Umbilical cord (tissue), 2 donors: Measurements from ENCODE around the gene LPCAT3. TPM values are rescaled to one million over a fixed set of nuclear protein-coding genes. Genes with fewer than 3 reads are reported as not detected.
"Not testable (repeated sequence)": the region's sequence is repeated elsewhere in the genome, so short reads cannot be mapped to it uniquely, and the experiment has no call there.

ENCODE experiments used
- DNase-seq: peaks from one replicate; pipeline ENCODE4 v3.0.0-alpha.2; 2015; ENCODE audit warnings: low spot score
- total RNA-seq: library from RNA; depleted of rRNA; stranded (reverse); fragments of >200 nt; gene quantifications from one replicate; pipeline ENCODE4 v1.2.3, GENCODE V29; 2014; ENCODE audit warnings: low replicate concordance; ENCODE audit not compliant: insufficient read depth

The LPCAT3 gene
- total RNA-seq, 1 donor from 2014 or later: 4.8 TPM

DNA sequence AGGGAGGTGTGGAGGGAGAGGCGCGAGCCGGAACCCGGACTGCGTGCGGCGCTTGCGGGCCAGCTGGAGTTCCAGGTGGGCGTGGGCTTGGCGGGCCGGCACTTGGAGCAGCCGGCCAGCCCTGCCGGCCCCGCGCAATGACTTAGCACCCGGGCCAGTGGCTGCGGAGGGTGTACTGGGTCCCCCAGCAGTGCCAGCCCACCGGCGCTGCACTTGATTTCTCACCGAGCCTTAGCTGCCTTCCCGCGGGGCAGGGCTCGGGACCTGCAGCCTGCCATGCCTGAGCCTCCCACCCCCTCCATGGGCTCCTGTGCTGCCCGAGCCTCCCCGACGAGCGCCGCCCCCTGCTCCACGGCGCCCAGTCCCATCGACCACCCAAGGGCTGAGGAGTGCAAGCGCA is 19.1 kb upstream of the LPCAT3 start:
- DNase-seq: not testable (repeated sequence)

DNA sequence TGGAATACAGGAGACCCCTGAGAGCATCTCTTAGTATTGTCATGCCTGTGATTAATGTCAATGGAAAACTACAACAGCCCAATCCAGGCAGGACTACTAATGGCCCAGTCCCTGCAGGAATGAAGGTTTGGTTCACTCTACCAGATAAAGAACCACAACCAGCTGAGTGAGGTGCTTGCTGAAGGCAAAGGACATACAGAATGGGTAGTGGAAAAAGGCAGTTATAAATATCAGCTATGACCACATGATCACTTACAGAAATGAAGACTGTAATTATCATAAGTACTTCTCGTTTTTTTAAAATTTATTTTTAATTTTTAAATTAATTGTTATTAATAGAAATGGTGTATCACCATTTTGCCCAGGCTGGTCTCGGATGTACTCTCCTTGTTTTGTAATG is 17.2 kb upstream of the LPCAT3 start:
- DNase-seq: no peak

DNA sequence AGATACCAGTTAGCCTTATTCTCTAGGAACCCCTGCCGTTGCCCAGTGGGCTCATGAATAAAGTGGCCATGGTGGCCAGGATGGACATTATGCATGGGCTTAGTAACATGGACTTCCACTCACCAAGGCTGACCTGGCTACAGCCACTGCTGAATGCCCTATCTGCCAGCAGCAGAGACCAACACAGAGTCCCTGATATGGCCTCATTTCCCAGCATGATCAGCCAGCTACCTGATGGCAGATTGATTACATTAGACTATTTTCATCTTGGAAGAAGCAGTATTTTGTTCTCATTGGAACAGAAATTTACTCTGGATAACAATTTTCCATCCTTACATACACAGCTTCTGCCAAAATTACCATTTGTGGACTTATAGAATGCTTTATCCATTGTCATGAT is 16.2 kb upstream of the LPCAT3 start:
- DNase-seq: no peak

DNA sequence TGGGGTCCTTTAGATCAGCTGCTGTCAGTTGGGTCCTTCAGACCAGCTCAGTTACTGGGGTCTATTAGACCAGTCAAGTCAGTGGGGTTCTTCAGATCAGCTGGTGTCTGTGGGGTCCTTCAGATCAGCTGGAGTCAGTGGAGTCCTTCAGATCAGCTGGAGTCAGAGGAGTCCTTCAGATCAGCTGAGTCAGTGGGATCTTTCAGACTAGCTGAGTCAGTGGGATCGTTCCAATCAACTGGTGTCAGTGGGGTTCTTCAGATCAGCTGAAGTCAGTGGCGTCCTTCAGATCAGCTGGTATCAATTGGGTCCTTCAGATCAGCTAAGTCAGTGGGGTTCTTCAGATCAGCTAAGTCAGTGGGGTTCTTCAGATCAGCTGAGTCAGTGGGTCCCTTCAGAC is 14.7 kb upstream of the LPCAT3 start:
- DNase-seq: no peak

DNA sequence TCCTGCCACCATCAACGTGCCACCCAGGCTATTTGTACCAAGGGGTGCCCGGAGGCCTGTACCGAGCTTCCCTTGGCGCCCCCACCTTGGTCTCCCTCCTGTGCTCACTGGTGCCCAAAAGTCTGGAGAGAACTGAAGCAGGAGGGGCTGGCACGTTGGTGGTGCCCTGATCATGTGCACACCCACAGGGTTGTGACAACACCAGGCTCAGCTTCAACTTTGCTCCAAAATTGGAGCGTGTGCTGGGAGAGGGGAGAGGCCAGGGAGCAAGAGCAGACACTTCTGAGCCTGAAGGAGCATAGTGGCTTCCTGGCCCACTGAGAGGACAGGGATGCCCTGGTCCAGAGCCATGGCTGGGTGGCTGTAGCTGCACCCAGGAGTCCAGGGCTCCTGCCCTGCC is 13.0 kb upstream of the LPCAT3 start:
- DNase-seq: no peak

DNA sequence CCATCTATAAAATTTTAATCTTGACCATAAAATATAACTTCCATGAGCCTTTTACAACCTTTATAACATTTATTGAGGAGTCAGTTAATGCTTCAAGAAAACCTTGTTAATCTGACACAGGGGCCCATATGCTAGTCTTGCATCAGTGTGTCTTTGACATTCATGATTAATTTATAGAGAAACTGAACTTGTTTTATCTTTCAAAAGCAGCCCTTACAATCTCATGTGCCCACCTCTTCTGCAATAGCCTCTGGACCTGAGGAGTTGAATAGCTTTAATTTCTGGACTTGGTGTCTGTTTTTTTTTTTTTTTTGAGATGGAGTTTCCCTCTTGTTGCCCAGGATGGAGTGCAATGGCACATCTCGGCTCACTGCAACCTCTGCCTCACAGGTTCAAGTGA is 8.6 kb upstream of the LPCAT3 start:
- DNase-seq: no peak

DNA sequence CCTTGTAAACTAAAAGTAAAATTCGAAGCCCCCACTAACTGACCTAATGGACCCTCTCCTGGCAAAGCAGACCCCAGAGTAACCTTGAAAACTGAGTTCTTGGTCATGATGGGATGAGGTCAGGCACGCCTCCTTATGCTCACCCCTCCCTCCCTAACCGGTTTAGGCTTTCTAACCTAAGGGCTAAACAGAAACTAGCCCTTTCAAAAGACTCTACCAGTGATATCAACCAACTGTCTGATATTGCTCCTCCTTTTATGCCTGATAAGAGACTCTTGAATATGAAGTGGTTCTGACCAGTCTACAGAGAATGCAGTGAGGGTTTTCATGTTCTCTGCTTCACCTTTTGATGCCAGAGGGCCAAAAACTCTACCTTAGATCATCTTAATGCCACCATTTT is 4.8 kb upstream of the LPCAT3 start:
- no peak for DNase-seq

GRCh38 chr12:7021956-7022355 is 3.7 kb upstream of the LPCAT3 start:
- no peak for DNase-seq

DNA sequence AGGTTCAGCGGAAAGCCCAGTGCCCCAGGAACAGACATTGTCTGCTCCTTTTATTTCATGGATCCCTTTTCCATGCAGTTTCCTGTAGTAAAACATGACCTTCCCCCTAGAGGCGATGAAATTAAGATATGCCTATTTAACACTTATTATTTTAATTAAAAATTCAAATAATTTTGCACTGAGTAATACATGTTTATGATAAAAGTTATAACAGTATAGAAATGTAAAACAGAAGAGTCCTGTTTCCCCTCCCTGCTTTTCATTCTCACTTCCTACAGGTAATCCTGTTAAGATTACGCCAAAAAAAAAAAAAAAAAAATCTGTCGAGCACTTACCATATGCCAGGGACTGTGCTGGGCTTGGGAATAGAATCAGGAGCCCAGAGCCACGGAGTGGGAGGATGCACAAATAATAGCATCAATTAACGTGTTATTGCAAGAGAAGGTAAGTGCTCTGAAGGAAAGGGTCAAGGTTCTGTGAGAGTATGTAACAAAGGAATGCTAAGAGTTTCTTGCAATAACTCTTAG is 830 bp upstream of the LPCAT3 start:
- no peak for DNase-seq

DNA sequence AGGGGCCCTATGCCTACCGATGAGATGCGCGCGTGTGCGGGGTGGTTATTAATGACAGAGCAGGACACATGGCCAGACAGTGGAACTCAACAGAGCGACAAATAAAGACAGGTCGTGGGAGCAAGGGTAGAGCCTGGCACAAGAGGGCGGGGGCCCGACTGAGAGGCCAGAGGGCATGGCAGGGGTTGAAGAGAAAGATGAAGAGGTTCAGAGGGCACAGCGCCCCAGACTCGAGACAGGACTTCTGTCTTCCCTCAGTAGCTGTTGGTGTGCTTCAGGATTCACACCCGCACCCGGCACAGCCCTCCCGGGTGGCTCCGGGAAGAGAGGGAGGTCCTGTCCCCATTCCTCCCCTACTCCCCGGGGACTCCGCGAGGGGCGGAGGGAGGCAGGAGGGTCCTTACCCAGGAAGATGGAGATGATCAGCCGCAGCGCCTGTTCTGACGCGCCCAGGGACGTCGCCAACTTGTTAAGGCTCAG is 366 bp downstream of the LPCAT3 start:
- DNase-seq: no peak

- DNase-seq: no peak
Observed at GRCh38 chr12:7016958-7017571, 1.2 kb downstream of the LPCAT3 start.

DNA sequence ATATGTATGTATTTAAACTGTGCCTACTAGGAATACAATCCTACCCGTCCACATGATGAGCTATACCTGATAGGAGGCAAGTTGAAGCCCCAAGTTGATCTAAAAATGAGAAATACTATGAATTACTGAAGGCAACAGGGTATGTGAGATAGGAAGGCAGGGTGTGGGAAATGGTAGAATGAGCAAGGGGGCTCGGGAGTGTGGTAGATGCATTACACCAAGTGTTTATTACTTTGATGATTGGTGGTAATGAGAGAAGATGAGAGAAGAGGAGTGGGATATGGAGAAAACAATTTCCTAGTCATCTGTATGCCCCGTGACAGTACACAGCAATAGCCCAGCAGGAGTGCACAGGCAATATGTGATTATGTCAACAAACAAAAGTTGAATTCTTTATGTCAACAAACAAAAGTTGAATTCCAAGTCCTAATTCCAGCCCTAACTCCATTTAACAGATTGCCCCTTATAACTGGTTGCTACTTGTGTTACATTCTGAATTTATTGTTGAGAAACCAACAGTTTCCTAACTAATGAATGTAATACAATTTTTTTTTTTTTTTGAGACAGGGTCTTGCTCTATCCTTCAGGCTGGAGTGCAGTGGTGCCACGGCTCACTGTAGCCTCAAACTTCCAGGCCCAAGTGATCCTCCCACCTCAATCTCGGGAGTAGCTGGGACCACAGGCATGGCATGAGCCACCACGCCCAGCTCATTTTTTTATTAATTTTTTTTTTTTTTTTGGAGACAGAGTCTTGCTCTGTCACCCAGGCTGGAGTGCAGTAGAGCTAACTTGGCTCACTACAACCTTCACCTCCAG is 2.5 kb downstream of the LPCAT3 start:
- no peak for DNase-seq

- DNase-seq: no peak
Observed at GRCh38 chr12:7013101-7013500, 5.2 kb downstream of the LPCAT3 start.

GRCh38 chr12:7012024-7012607 is 6.2 kb downstream of the LPCAT3 start:
- no peak for DNase-seq

- not testable (repeated sequence) for DNase-seq
Observed at GRCh38 chr12:7011398-7011797, 6.9 kb downstream of the LPCAT3 start.

GRCh38 chr12:7009512-7009911 is 8.8 kb downstream of the LPCAT3 start:
- DNase-seq: no peak

- DNase-seq: no peak
Observed at GRCh38 chr12:7008864-7009263, 9.4 kb downstream of the LPCAT3 start.

- DNase-seq: no peak
Observed at GRCh38 chr12:7006639-7007038, 11.6 kb downstream of the LPCAT3 start.

- no peak for DNase-seq
Observed at GRCh38 chr12:7005311-7005710, 13.0 kb downstream of the LPCAT3 start.

GRCh38 chr12:7004840-7005239 is 13.4 kb downstream of the LPCAT3 start:
- no peak for DNase-seq

- DNase-seq: no peak
Observed at GRCh38 chr12:7004287-7004803, 13.9 kb downstream of the LPCAT3 start.

DNA sequence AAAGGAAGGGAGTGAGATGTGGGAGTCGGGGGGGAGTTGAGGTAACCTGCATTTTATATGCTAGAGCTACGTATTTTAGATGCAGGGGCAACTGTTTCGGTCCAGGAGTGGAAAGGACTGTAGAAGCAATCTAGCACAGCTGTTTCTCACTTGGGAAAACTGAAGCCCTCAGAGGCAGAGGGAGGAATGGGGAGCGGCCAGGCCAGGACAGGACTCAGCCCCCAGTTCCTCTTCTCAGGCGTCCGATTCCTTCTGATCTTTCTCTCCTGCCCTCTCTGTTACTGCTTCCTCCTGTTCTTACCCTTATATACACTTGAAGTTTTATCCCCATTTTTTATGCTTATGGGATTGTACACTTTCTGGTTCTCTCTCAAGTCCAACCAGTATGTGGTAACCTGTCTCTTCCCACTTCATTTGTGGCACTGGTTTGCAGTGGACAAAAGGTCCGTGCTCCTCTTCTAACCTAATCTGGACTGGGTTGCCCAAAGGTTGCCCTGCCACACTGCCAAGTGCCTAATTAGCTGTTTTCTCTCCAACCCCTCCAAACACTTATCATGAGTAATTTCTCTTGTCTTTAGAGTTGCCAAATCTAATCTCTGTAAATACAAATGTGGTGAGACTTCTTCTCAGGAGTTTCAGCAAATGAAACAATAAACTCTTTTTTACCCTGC is 16.2 kb downstream of the LPCAT3 start:
- no peak for DNase-seq
